H1 (cell line): ENCODE data around the gene RESP18. TPM values are rescaled to one million over a fixed set of nuclear protein-coding genes. Genes with fewer than 3 reads are reported as not detected.

Source experiments
- CTCF ChIA-PET: fragments of 300-600 bp; sonication (Branson Sonifier 250); formaldehyde crosslinking; loops from one replicate; lab custom pipeline; 2021; ENCODE audit not compliant: partially characterized antibody; lab: Charles Lee
- POLR2A ChIA-PET: fragments of 300-600 bp; sonication (Branson Sonifier 250); formaldehyde crosslinking; loops from one replicate; lab custom pipeline; 2021; ENCODE audit warnings: inconsistent platforms; ENCODE audit not compliant: partially characterized antibody; lab: Charles Lee
- DNase-seq, 2 experiments: peaks; one replicate each; pipeline versions ENCODE4 v3.0.0 to v3.0.0-alpha.2; 2010 to 2022; ENCODE audit warnings: low spot score in 2 of 2, low read depth in 1 of 2, mixed read lengths in 1 of 2
- FAIRE-seq: peaks from 2 replicates; lab custom pipeline; 2011; peaks lifted over from hg19 to GRCh38; lab: Jason Lieb, UNC
- H2AFZ ChIP-seq: 2 replicates; pipeline ENCODE4 v1.8.1; 2012; ENCODE audit warnings: low read length, inconsistent platforms
- H2AK5ac ChIP-seq: 2 replicates; pipeline ENCODE4 v1.6.1; 2013; ENCODE audit warnings: low read depth, low read length
- H2BK120ac ChIP-seq: replicated peaks from 2 replicates; pipeline ENCODE3; 2013; ENCODE audit warnings: low read depth, low read length, inconsistent platforms
- H2BK12ac ChIP-seq: 2 replicates; pipeline ENCODE4 v1.6.1; 2013; ENCODE audit warnings: low read depth, low read length
- H2BK15ac ChIP-seq: 2 replicates; pipeline ENCODE4 v1.6.1; 2013; ENCODE audit warnings: low read length
- H2BK20ac ChIP-seq: 2 replicates; pipeline ENCODE4 v1.6.1; 2013; ENCODE audit warnings: low read length
- H2BK5ac ChIP-seq: 2 replicates; pipeline ENCODE4 v1.6.1; 2013; ENCODE audit warnings: low read depth, low read length
- H3K14ac ChIP-seq: 2 replicates; pipeline ENCODE4 v1.6.1; 2013; ENCODE audit warnings: inconsistent platforms; ENCODE audit not compliant: insufficient read length
- H3K18ac ChIP-seq: 2 replicates; pipeline ENCODE4 v1.6.1; 2013; ENCODE audit warnings: low read length; ENCODE audit errors: extremely low read depth
- H3K23ac ChIP-seq: 2 replicates; pipeline ENCODE4 v1.6.1; 2013; ENCODE audit warnings: inconsistent platforms; ENCODE audit not compliant: insufficient read length
- H3K23me2 ChIP-seq: 2 replicates; pipeline ENCODE4 v1.6.1; 2013; ENCODE audit warnings: low read depth, low read length
- H3K27ac ChIP-seq: 2 replicates; pipeline ENCODE4 v1.6.1; 2011; ENCODE audit warnings: low read depth, low read length, inconsistent platforms
- H3K27me3 ChIP-seq, 4 experiments: replicated peaks in 1 of 4; 1 replicate in 1 of 4; 2 replicates in 3 of 4; pipeline versions ENCODE4 v1.6.1 to v1.8.1; 2011 to 2013; ENCODE audit warnings: low read length in 3 of 4, mild to moderate bottlenecking in 3 of 4, inconsistent platforms in 2 of 4, mixed read lengths in 2 of 4, moderate library complexity in 1 of 4; ENCODE audit not compliant: control insufficient read depth in 3 of 4, insufficient read depth in 3 of 4; ENCODE audit errors: extremely low read depth in 1 of 4
- H3K36me3 ChIP-seq, 4 experiments: 2 replicates each; pipeline versions ENCODE4 v1.6.1 to v1.8.1; 2011 to 2013; ENCODE audit warnings: mild to moderate bottlenecking in 4 of 4, low read length in 3 of 4, moderate library complexity in 2 of 4, control low read depth in 1 of 4, inconsistent platforms in 1 of 4; ENCODE audit not compliant: insufficient read depth in 4 of 4, control insufficient read depth in 2 of 4
- H3K4ac ChIP-seq: replicated peaks from 2 replicates; pipeline ENCODE3; 2013; ENCODE audit warnings: low read length, low read depth, mixed read lengths, inconsistent platforms; ENCODE audit not compliant: insufficient read length
- H3K4me1 ChIP-seq, 4 experiments: replicated peaks in 1 of 4; 1 replicate in 1 of 4; 2 replicates in 3 of 4; pipeline versions ENCODE4 v1.6.1 to v1.8.1; 2011 to 2013; ENCODE audit warnings: low read length in 3 of 4, inconsistent platforms in 2 of 4, mixed read lengths in 1 of 4; ENCODE audit not compliant: insufficient read depth in 4 of 4, control insufficient read depth in 3 of 4
- H3K4me2 ChIP-seq, 2 experiments: 2 replicates each; pipeline versions ENCODE4 v1.6.1 to v1.8.1; 2011 to 2013; ENCODE audit warnings: low read depth in 2 of 2, low read length in 2 of 2, control low read depth in 1 of 2, inconsistent platforms in 1 of 2, mild to moderate bottlenecking in 1 of 2; ENCODE audit not compliant: insufficient read depth in 1 of 2
- H3K4me3 ChIP-seq, 4 experiments: fragments of 200-600, 300-600 bp in 1 of 4; sonication (generic), shearing (Covaris generic), sonication (Bioruptor Twin) in 1 of 4; 2 replicates each; pipeline versions ENCODE4 v1.5.1 to v1.8.1; 2011 to 2016; ENCODE audit warnings: low read length in 4 of 4, low read depth in 3 of 4, control low read depth in 2 of 4, inconsistent platforms in 2 of 4, mild to moderate bottlenecking in 2 of 4, mixed read lengths in 1 of 4, moderate library complexity in 1 of 4; ENCODE audit not compliant: insufficient read depth in 2 of 4; ENCODE audit errors: extremely low read depth in 1 of 4
- H3K56ac ChIP-seq: replicated peaks from 2 replicates; pipeline ENCODE3; 2013; ENCODE audit warnings: low read depth, mild to moderate bottlenecking, mixed read lengths, low read length, inconsistent platforms; ENCODE audit not compliant: insufficient read length
- H3K79me1 ChIP-seq: 2 replicates; pipeline ENCODE4 v1.6.1; 2013; ENCODE audit warnings: low read depth, low read length, control low read depth
- H3K79me2 ChIP-seq, 2 experiments: 2 replicates each; pipeline versions ENCODE4 v1.6.1 to v1.8.1; 2012 to 2013; ENCODE audit warnings: low read length in 2 of 2, mild to moderate bottlenecking in 2 of 2, inconsistent platforms in 1 of 2; ENCODE audit not compliant: insufficient read depth in 2 of 2, control insufficient read depth in 1 of 2
- H3K9ac ChIP-seq, 4 experiments: replicated peaks in 1 of 4; 1 replicate in 1 of 4; 2 replicates in 3 of 4; pipeline versions ENCODE4 v1.6.1 to v1.8.1; 2011 to 2013; ENCODE audit warnings: low read depth in 3 of 4, low read length in 3 of 4, control low read depth in 2 of 4, mild to moderate bottlenecking in 2 of 4, moderate library complexity in 2 of 4, inconsistent platforms in 1 of 4; ENCODE audit errors: extremely low read depth in 1 of 4
- H3K9me3 ChIP-seq, 2 experiments: 2 replicates each; pipeline versions ENCODE4 v1.6.1 to v1.8.1; 2012 to 2013; ENCODE audit warnings: mild to moderate bottlenecking in 2 of 2, moderate library complexity in 2 of 2, control low read depth in 1 of 2, inconsistent platforms in 1 of 2, low read depth in 1 of 2, low read length in 1 of 2, mixed read lengths in 1 of 2; ENCODE audit not compliant: insufficient read depth in 2 of 2
- H4K20me1 ChIP-seq, 2 experiments: replicated peaks in 1 of 2; 2 replicates each; pipeline versions ENCODE3 to v1.8.1; 2011 to 2013; ENCODE audit warnings: inconsistent platforms in 2 of 2, low read length in 2 of 2, mild to moderate bottlenecking in 1 of 2; ENCODE audit not compliant: insufficient read depth in 2 of 2, control insufficient read depth in 1 of 2
- H4K5ac ChIP-seq: 2 replicates; pipeline ENCODE4 v1.6.1; 2013; ENCODE audit warnings: low read length, low read depth, mixed read lengths, inconsistent platforms; ENCODE audit not compliant: insufficient read length
- H4K8ac ChIP-seq: 2 replicates; pipeline ENCODE4 v1.8.0; 2013; ENCODE audit warnings: mild to moderate bottlenecking, moderate library complexity, low read length, inconsistent platforms; ENCODE audit not compliant: insufficient read depth; ENCODE audit errors: extremely low read depth
- H4K91ac ChIP-seq: replicated peaks from 2 replicates; pipeline ENCODE3; 2013; ENCODE audit warnings: low read length, mixed read lengths, inconsistent platforms; ENCODE audit not compliant: insufficient read length
- CTCF ChIP-seq, 3 experiments: IDR thresholded peaks; 1 replicate in 2 of 3; 2 replicates in 1 of 3; pipeline versions ENCODE4 v1.5.1 to v1.6.1; 2011; ENCODE audit warnings: low read length in 3 of 3, mild to moderate bottlenecking in 3 of 3, inconsistent platforms in 2 of 3, low read depth in 1 of 3, moderate library complexity in 1 of 3; ENCODE audit not compliant: insufficient read depth in 1 of 3; ENCODE audit errors: control extremely low read depth in 1 of 3
- HDAC6 ChIP-seq: IDR thresholded peaks from one replicate; pipeline ENCODE4 v1.7.1; 2012; ENCODE audit warnings: low read depth, mild to moderate bottlenecking, inconsistent platforms, low read length, moderate library complexity
- JUND ChIP-seq: IDR thresholded peaks from 2 replicates; pipeline ENCODE4 v1.6.1; 2011; ENCODE audit warnings: mild to moderate bottlenecking, improper control_type of control experiment, low read length
- KDM4A ChIP-seq: IDR thresholded peaks from one replicate; pipeline ENCODE4 v1.7.1; 2012; ENCODE audit warnings: low read depth, mild to moderate bottlenecking, moderate library complexity, low read length, inconsistent platforms; ENCODE audit not compliant: severe bottlenecking
- NANOG ChIP-seq: IDR thresholded peaks from 2 replicates; pipeline ENCODE4 v1.6.1; 2011; ENCODE audit warnings: low read length, low read depth, mild to moderate bottlenecking, inconsistent platforms; ENCODE audit not compliant: insufficient read depth, poor library complexity, severe bottlenecking
- PHF8 ChIP-seq: fragments of 200-600 bp; sonication (generic); conservative IDR thresholded peaks from 2 replicates; pipeline ENCODE4 v1.7.1; 2012; ENCODE audit warnings: low read depth, mild to moderate bottlenecking, inconsistent platforms, low read length, moderate library complexity
- RNF2 ChIP-seq: fragments of 200-900, 300-1000 bp; sonication (generic); IDR thresholded peaks from 2 replicates; pipeline ENCODE4 v1.7.1; 2016; ENCODE audit warnings: borderline replicate concordance, low read depth, mild to moderate bottlenecking, antibody characterized with exemption, low read length; ENCODE audit not compliant: poor library complexity, severe bottlenecking; ENCODE audit errors: missing control alignments
- SIRT6 ChIP-seq: IDR thresholded peaks from one replicate; pipeline ENCODE4 v1.7.1; 2012; ENCODE audit warnings: low read length, inconsistent platforms
- WGBS, 2 experiments: shearing (Covaris generic) in 1 of 2; methylation state at CpG; one replicate each; pipeline versions ENCODE4 v1.1.6 to v1.1.7; 2013 to 2015; ENCODE audit warnings: low lambda C conversion rate in 2 of 2, mixed read lengths in 2 of 2, inconsistent platforms in 1 of 2, low coverage in 1 of 2, missing lambda C conversion rate in 1 of 2; ENCODE audit not compliant: insufficient replicate concordance in 2 of 2, insufficient coverage in 1 of 2, insufficient read length in 1 of 2; ENCODE audit errors: extremely low coverage in 1 of 2, missing lambda C conversion rate in 1 of 2; 5-methylcytosine and 5-hydroxymethylcytosine counted together
- polyA plus RNA-seq, 7 experiments: library from polyadenylated mRNA; depleted of rRNA in 3 of 7; stranded (reverse) in 5 of 7; unstranded in 2 of 7; fragments of >200 nt in 5 of 7; fragments of 200-250 nt in 2 of 7; gene quantifications; 1 replicate in 5 of 7; 2 replicates in 1 of 7; 4 replicates in 1 of 7; pipeline versions ENCODE4 v1.2.1 to v1.2.3, GENCODE V29; 2011 to 2013; ENCODE audit warnings: missing spikeins in 2 of 7, mixed read lengths in 2 of 7
- total RNA-seq: library from RNA; stranded (reverse); fragmentation: NEBNext Ultra II Directional; extraction: Animal tissue kit (Norgen Biotek cat#: 25700); gene quantifications from 2 replicates; pipeline ENCODE4 v1.2.1, GENCODE V29; 2021

The RESP18 gene
- total and polyA plus RNA-seq, 2 of the 8 experiments (the other 6 are each of a cell fraction or from before 2014, with no cell fraction given), result not detected

GRCh38 chr2:219298759-219299371, 33.7 kb downstream of the RESP18 start:
- CTCF ChIA-PET, result interaction anchor here (0.6 to 13.4 kb wide), 45 partner anchors 7 to 319 kb away, joined by 3 to 118 read pairs (median 4); partner anchors contain the start of genes DNAJB2, GLB1L, PTPRN and SLC23A3
- peak overlapping the region; percentile 5; the same call in 1 of the 2 replicates for H2BK15ac ChIP-seq
- H2AFZ ChIP-seq, result peak overlapping the region; percentile 100
- peak overlapping the region in 3 of 4 experiments; percentile 3 to 36 (median 7); a peak in 4 of 8 replicates for H3K4me3 ChIP-seq
- no peaks in the 10 kb centered on the region for H3K79me2 ChIP-seq
- H2BK120ac ChIP-seq, result no peak overlapping the region
- H3K14ac ChIP-seq, result no peak overlapping the region
- H4K20me1 ChIP-seq, result no peaks in the 10 kb centered on the region
- H3K23ac ChIP-seq, result no peak overlapping the region
- DNase-seq (peak in 1 of 2 experiments; percentile 99), FAIRE-seq (peak; percentile 75)
- H3K4ac ChIP-seq, result no peak overlapping the region
- no peak overlapping the region for H3K9ac ChIP-seq
- POLR2A ChIA-PET, result interaction anchor here (1.0 to 3.7 kb wide), 4 partner anchors 11 to 80 kb away, joined by 3 to 19 read pairs (median 5); partner anchors contain the start of genes ABCB6, GLB1L and STK16
- H2BK20ac ChIP-seq, result peak overlapping the region; percentile 6; the same call in 1 of the 2 replicates
- H3K23me2 ChIP-seq, result peaks cover 4% of the 10 kb centered on the region; the same call in 1 of the 2 replicates
- no peak overlapping the region for H2AK5ac ChIP-seq
- no peak overlapping the region for H4K91ac ChIP-seq
- no peak overlapping the region for H2BK12ac ChIP-seq
- H4K8ac ChIP-seq, result peak overlapping the region; percentile 4; the same call in 1 of the 2 replicates
- H3K18ac ChIP-seq, result peak overlapping the region; percentile 26; the same call in 1 of the 2 replicates
- H4K5ac ChIP-seq, result no peak overlapping the region
- H3K27me3 ChIP-seq, result peaks cover 0 to 31% (median 17%) of the 10 kb centered on the region in 4 experiments; a peak in 6 of 7 replicates
- no peak overlapping the region for H3K27ac ChIP-seq
- H3K9me3 ChIP-seq, result no peaks in the 10 kb centered on the region
- 54% methylated on average over 9 of the region's 15 CpGs; no CpG with 5 or more reads in 1 of the 2 experiments for WGBS, 2 experiments
- H3K4me2 ChIP-seq, result peak overlapping the region in 1 of 2 experiments; percentile 56; a peak in 3 of 4 replicates
- peaks cover 0 to 8% (median 3%) of the 10 kb centered on the region in 4 experiments; a peak in 4 of 7 replicates for H3K4me1 ChIP-seq
- H3K36me3 ChIP-seq, result no peaks in the 10 kb centered on the region
- no peak overlapping the region for H2BK5ac ChIP-seq
- no peaks in the 10 kb centered on the region; the same call in 1 of the 2 replicates for H3K79me1 ChIP-seq
- no peak overlapping the region for H3K56ac ChIP-seq
- TF ChIP-seq SIRT6 (no peak), PHF8 (no peak), CTCF (IDR thresholded peaks at IDR 0.05; ENCODE audit: control extremely low read depth in 1 of 3, insufficient read depth in 1 of 3, low read depth in 1 of 3, low read length in 3 of 3) (peak in 2 of 3 experiments; percentile 90 to 97; a peak in 3 of 4 replicates), JUND (no peak), KDM4A (peak; percentile 15), RNF2 (no peak), HDAC6 (no peak), NANOG (no peak)
